Measurements from ENCODE around the gene NLRP5.

Gene NLRP5

GRCh38 chr19:56109226-56109625 is 122.7 kb downstream of the NLRP5 start:
- peaks cover 100% of the 10 kb centered on the region for H3K79me2 ChIP-seq (ENCODE audit: low read length)

GRCh38 chr19:56110515-56111448 is 124.2 kb downstream of the NLRP5 start:
- no peak overlapping the region for H2AFZ ChIP-seq (ENCODE audit: low read depth, low read length)
- no peaks in the 10 kb centered on the region for H3K9me3 ChIP-seq (ENCODE audit: insufficient read depth, low read length)
- peak overlapping the region; percentile 89 for H3K9ac ChIP-seq (ENCODE audit: low read length)
- H3K4me1 ChIP-seq (ENCODE audit: low read length): peaks cover 51% of the 10 kb centered on the region
- peak overlapping the region; percentile 74 for H3K4me3 ChIP-seq (ENCODE audit: low read length)
- H4K20me1 ChIP-seq (ENCODE audit: insufficient read depth, low read length): peaks cover 31% of the 10 kb centered on the region
- TF ChIP-seq, protein P1, sequence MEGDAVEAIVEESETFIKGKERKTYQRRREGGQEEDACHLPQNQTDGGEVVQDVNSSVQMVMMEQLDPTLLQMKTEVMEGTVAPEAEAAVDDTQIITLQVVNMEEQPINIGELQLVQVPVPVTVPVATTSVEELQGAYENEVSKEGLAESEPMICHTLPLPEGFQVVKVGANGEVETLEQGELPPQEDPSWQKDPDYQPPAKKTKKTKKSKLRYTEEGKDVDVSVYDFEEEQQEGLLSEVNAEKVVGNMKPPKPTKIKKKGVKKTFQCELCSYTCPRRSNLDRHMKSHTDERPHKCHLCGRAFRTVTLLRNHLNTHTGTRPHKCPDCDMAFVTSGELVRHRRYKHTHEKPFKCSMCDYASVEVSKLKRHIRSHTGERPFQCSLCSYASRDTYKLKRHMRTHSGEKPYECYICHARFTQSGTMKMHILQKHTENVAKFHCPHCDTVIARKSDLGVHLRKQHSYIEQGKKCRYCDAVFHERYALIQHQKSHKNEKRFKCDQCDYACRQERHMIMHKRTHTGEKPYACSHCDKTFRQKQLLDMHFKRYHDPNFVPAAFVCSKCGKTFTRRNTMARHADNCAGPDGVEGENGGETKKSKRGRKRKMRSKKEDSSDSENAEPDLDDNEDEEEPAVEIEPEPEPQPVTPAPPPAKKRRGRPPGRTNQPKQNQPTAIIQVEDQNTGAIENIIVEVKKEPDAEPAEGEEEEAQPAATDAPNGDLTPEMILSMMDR (IDR thresholded peaks at IDR 0.05; ENCODE audit: low read depth, low read length): no peak
- TF ChIP-seq EZH2phosphoT487 (IDR thresholded peaks at IDR 0.05; ENCODE audit: low read depth): no peak
- no peaks in the 10 kb centered on the region for H3K27me3 ChIP-seq (ENCODE audit: low read depth, low read length)
- peak overlapping the region; percentile 96 for H3K4me2 ChIP-seq (ENCODE audit: low read length)
- H3K36me3 ChIP-seq (replicated peaks; ENCODE audit: low read depth, low read length): peaks cover 19% of the 10 kb centered on the region
- H3K79me2 ChIP-seq (ENCODE audit: low read length): peaks cover 100% of the 10 kb centered on the region
- H3K27ac ChIP-seq (ENCODE audit: low read length): peak overlapping the region; percentile 89

More at GRCh38 chr19:56109226-56109625, 122.7 kb downstream of the NLRP5 start:
- Histone ChIP-seq H3K4me2 (ENCODE audit: low read length) (no peak overlapping the region; the same call in 1 of the 2 replicates), H3K4me3 (ENCODE audit: low read length) (no peak overlapping the region), H4K20me1 (ENCODE audit: insufficient read depth, low read length) (peaks cover 43% of the 10 kb centered on the region), H3K9ac (ENCODE audit: low read length) (no peak overlapping the region), H3K9me3 (ENCODE audit: insufficient read depth, low read length) (no peaks in the 10 kb centered on the region), H3K36me3 (replicated peaks; ENCODE audit: low read depth, low read length) (peaks cover 19% of the 10 kb centered on the region), H3K27ac (ENCODE audit: low read length) (no peak overlapping the region), H2AFZ (ENCODE audit: low read depth, low read length) (no peak overlapping the region), H3K27me3 (ENCODE audit: low read depth, low read length) (no peaks in the 10 kb centered on the region), H3K4me1 (ENCODE audit: low read length) (peaks cover 48% of the 10 kb centered on the region)
- TF ChIP-seq, protein P1 (IDR thresholded peaks at IDR 0.05; ENCODE audit: low read depth, low read length): no peak
- TF ChIP-seq EZH2phosphoT487 (IDR thresholded peaks at IDR 0.05; ENCODE audit: low read depth): no peak

All from OCI-LY3 (cell line).